HK-2 (cell line): Measurements from ENCODE around the gene CTTN.
A peak's percentile ranks its signal among the peaks of the same experiment; 100 is the strongest.
"Not testable (repeated sequence)": the region's sequence is repeated elsewhere in the genome, so short reads cannot be mapped to it uniquely, and the experiment has no call there.

Experiments used
- DNase-seq: peaks from one replicate; pipeline ENCODE4 v3.0.0-alpha.2; 2018; ENCODE audit not compliant: unreplicated experiment

CTTN gene

DNA sequence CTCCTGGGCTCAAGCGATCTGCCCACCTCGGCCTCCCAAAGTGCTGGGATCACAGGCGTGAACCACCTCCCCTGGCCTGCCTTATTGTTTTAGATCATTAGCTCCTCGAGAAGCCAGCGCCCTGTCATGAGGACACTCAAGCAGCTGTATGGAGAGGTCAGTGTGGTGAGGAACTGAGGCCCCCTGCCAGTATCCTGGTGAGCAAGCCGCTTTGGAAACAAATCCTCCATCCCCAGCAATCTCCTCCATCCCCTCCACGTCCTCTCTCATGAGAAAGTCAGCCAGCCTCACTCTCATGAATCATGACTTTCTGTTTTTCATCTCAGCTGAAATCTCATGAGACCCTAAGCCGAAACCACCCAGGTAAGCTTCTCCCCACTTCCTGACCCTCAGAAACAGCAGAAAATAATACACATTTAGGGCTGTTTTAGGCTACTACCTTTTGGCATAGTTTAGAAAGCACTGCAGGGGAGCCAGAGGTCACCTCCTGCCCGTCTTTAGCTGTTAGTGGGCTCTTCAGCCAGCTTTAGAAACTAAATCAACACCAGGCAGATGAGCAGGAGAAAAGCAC is 56.0 kb downstream of the CTTN start:
- DNase-seq, result no peak

DNA sequence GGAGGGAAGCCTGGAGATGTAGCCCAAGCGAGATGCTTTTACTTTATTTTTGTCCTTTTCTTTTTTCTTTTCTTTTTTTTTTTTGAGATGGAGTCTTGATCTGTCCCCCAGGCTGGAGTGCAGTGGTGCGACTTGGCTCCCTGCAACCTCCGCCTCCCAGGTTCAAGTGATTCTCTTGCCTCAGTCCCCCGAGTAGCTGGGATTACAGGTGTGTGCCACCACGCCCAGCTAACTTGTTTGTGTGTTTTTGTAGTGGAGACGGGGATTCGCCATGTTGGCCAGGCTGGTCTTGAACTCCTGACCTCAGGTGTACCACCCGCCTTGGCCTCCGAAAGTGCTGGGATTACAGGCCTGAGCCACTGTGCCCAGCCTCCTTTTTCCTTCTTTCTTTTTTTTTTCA is 56.5 kb downstream of the CTTN start:
- not testable (repeated sequence) for DNase-seq

DNA sequence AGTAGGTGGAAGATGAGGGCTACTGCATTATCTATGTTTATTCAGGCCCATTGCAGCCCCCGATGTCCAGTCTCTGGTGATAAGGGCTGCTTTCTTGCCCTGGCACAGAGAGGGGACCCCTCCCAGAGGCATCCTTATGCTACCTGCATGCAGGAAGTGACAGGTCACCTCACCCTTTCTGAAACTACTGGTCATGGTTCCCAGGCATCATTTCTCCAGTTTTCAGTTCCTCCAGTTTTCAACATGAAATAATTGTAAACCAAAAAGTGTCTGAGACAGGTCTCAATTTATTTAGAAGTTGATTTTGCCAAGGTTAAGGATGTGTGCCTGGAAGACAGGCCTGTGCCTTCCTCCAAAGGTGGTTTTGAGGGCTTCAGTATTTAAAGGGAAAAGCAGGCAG is 57.0 kb downstream of the CTTN start:
- no peak for DNase-seq

DNA sequence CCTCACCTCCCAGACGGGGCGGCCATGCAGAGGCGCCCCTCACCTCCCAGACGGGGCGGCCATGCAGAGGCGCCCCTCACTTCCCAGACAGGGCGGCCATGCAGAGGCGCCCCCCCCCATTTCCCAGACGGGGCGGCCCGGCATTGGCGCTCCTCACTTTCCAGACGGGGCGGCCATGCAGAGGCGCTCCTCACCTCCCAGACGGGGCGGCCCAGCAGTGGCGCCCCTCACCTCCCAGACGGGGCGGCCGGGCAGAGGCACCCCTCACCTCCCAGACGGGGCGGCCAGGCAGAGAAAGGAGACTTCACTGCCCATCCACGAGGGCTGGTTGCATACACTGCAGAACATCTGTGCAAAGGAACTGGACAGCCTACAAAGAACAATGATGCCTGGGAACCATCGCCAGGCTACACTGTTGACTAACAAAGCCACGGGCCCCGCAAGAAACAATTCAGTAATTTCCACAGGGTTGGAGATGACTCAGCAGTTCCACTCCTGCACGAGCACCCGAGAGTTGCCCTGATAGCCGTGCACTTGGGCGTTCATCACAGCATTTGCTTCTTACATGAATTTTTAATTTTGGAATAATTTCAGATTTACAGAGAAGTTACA is 58.7 kb downstream of the CTTN start:
- no peak for DNase-seq

DNA sequence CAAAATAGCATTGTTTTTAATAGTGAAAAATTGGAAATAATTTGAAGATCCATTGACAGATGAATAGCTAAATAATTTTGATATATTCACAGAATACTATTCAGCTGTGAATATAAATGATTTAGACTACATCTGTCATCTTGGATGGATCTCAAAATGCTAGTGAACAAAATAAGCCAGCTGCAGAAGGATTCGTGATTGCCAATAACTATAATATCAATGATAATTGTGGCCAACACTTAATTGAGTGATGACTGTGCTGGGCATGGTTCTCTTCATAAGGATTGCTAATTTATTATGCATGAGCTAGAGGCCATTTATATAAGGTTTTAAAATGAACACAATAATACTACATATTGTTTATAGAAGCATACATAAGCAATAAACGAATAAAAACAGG is 60.4 kb downstream of the CTTN start:
- DNase-seq, result no peak

DNA sequence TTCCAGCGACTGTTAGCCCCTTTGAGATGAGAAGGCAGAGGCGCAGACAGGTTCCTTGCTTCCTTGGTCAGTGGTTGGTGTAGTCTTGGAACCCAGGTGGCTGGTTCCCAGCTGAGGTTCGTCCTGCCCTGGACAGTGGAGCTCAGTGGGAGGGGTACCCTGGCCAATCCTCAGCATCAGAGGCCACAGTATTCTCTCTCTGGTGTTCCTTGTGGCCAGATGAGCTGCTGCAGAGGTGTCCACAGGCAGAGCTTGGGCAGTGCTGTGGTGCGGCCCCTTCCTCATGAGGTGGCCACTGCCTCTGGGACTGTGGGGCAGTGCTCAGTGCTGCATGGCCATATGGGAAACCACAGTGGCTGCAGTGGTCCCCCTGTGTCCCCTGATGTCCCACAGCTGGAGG is 61.8 kb downstream of the CTTN start:
- no peak for DNase-seq

DNA sequence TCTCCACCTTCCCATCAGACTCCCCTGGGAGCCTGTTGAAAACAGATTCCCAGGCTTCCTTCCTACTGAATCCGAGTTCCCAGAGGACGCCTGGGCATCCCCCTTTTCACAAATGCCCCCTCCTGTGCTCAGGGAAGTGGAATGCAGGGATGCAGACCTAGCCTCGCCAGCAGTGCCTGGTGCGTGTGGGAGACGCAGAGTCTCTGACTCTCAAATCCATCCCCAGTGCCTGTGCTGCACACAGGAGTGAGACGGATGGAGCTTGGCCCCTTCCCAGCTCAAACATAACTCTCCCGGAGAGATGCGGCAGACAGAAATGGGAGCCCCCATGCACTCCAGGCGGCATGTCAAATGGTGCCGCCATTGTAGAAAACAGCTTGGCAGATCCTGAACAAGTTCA is 62.6 kb downstream of the CTTN start:
- no peak for DNase-seq

DNA sequence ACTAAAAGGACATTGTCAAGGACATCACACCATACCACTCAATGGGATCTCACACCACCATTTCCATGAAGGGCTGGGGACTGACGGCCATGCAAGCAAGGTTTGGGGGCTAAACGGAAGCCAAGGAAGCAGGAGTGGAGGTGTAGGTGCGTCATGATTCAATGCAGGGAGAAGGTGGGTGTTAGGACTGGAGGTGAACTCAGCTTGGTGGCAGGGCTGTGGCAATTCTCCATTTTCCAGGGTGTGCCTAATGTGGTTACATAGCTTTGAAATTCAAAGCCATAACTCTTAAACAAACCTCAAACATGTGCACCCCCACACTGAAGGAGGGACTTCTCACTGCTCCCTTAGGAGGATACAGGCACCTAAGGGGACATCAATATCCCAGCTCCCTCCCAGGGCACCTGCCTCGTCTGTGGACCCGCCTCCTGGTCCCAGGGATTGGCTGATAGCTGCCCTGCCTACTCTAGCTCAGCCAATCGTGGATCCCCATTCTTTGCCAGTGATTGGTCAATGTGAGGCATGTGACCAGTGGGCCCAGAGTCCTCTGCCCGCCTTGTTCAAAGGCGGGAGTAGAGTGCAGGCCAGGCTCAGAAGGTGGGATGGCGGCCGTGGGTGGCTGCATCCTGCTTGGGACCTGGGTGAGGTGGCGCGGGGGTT is 64.6 kb downstream of the CTTN start:
- DNase-seq, result no peak

DNA sequence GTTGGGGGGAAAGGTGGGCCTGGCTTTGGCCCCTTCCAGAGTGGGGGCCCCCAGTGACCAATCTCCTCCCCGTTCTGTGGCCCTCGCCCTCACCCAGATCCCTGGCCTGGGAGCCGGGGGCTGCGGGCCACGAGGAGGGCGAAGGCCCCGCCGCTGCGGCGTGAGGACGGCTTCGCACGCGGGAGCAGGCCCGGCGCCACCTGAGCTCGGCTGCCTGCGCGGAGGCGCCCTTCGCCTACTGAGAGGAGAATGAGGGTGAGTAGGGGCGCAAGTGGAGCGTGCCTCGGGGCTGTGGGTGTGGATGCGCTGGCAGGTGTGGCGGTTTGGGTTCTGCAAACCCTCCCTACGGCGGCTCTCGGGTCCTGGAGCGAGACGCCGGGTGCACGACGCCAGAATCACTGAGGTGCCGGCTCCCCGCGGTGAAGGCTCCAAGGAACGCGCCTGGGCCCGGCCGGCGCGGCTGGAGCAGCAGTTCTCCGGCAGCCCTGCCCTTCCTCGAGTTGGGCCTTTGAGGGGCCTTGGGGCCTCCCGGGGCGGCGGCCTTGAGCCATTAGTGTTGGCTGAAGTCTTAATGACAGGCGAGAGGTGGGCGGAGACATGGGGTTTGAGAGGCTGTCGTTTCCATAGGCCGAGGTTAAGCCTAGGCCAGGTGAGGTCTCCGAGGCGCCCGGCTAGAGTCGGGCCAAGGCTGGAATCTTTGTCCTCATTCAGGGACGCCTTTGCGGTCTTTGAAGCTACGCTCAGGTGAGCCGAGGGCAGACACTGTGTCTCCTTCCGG is 65.3 kb downstream of the CTTN start:
- DNase-seq, result no peak

DNA sequence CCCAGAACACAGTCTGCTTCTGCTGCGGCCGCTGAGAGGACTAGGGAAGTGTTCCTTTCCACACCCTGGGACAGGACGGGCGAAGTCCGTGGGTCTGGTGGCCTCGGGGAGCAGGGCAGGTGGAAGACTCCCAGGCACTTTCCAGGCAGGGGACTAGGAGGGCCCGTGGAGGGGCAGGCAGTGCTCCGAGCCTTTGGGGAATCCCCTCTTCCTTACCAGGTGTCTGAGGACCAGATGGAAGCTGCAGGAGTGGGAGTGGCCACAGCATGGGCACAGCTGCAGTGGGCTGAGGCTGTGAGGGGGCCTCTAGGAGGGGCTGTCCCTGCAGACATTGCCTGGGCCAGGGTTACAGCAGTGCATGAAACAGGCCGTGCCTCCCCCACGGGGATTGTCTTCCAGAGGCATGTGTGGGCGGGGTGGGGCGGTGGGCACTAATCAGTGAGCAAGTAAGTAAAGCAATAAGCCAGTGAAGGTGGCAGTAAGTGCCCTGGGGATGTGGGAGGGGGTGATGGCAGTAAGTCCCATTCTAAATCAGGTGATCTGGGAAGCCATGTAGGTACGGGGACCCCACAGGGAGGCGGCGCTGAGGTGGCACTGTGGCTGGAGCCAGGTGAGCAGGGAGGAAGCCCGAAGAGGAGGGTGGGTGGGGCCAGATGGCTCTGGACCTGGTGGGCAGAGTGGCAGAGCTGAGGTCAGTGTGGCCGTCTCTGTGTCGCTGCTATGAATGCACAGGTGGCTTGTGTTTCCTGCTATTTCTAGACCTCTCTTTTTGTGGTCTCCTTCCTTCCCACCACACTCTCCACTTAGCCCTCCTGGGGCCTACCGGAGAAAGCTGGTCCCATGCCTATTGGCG is 66.4 kb downstream of the CTTN start:
- DNase-seq, result no peak

DNA sequence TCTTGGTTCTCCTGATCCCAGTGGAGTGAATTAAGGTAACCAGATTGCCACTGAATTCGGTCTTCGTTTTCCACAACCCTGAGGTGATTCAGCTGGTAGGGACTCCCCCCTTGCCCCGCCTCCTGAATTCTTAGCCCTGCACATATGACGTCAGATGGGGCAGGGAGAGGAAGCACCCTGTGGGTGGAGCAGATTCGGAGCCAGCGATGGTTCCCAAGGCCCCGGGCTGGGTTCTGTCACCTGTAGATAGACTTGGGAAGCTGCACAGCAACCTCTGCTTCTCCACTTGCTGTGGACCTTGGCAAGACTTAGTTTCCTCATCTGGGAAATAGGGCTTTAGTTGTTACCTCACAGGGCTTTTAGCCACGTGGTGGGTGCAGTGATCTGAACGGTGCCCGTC is 67.8 kb downstream of the CTTN start:
- DNase-seq, result no peak

DNA sequence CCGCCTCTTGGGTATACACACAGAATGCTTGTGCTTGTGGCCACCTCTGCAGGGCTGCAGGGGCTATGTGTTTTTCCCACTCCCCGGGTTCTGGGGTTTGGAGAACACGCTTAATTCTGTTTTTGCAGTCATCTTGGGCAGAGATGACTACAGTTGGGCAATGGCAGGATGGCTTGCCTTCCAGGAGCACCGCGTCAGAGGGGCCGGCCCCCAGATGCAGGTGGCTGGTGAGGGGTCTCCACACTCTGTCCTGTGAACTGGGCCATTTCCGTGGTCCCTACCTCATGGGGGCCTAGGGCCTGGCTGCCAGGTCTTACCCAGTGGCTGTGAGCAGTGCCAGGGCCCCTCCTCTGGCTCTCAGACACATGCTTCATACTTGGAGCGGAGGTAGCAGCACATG is 68.3 kb downstream of the CTTN start:
- DNase-seq, result no peak

DNA sequence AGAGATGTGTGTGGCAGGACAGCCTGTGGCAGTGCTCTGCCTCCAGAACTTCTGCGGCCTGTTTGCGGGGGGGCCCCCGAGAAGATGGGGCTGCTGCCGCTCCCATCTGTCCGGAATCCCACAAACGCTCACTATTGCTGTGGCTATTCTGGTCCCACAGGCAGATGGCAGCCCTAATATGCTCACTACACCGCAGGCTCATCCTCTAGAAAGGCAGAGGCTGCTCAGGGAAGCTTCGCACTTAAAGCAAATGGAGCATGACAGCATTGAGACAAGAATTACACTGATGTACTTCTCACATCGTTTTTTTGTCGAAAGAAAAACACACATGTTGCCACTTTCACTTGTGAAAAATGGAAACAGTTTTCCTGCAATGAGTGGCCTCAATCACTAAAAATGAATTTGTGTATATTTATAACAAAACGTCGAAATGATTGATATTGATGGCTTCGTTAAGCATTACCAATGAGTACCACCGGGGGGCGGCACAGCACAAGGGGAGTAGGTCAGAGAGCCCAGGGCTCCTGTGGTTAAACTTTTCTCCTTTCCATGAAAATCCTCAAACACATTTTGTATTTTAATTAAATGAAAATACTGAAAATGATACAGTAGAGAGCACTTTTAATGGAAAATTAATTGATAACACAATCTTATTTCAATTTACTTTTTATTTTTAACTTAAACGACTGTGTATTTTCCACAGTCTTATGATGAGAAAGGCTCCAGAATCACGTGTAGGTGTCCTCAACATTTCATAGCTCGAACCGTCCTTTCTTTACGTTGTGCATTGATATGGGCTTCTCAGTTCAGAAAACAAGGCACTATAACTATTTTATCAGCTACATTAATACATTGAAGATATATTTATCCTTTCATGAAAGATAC is 69.1 kb downstream of the CTTN start:
- DNase-seq, result peak; percentile 44

DNA sequence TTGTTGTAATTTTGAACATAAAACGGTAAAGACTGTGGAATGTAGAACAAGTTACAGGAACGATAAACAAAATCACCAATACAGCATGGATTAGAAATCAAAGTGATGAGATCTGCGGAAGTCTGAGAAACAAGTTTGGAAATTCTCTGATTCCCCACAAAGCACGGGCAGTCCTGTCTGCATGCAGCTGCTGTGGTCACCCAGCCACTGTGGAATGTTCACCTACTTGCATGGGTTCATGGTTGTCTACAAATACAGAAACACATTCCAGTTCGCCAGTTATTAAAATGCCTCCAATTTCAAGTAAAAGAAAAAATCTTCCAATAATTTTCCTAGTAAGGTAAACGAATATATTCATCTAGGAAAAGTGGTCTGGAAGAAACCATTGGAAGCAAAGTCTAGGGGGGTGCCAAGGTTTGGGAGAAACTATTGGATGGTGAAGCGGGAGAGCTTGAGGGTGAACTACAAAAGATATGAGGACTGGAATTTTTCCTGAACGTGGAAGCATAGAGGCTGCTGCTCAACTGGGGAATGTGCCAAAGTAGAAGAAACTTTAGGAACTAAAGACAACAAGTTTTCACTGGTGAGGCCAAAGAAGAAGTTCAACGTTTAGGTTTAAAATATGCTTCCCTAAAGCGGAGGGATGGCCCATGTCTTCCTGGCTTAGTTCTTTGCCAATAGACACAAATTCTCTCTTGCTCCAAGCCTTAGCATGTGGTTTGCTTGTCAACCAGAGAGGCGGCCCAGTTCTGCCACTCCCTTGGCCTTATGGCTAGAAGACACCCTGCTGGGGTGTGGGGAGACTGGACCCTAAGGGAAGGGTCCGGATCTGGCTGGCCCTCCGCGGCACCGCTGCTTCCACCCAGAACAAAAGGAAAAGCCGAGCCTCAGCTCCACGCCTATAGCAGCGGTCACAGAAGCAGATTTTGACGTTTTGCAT is 70.2 kb downstream of the CTTN start:
- no peak for DNase-seq

DNA sequence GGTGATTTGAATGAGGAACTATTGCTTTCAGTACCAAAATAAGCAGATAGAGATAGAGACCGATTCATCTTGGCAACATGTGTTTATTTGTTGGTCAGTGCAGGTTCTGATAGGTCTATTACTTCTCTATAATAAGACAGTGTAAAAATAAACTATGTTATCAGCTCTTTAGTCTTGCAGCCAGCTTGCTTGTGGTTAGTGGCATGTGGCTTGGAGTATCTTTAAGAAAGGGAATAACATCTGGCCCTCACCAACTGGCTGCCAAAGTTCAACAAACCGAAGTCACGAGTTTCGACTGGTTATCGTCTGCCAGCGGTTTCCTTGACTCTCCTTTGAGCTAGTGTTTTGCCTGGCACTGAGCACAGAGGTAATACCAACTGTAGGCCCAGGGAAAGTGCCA is 71.8 kb downstream of the CTTN start:
- DNase-seq, result no peak

DNA sequence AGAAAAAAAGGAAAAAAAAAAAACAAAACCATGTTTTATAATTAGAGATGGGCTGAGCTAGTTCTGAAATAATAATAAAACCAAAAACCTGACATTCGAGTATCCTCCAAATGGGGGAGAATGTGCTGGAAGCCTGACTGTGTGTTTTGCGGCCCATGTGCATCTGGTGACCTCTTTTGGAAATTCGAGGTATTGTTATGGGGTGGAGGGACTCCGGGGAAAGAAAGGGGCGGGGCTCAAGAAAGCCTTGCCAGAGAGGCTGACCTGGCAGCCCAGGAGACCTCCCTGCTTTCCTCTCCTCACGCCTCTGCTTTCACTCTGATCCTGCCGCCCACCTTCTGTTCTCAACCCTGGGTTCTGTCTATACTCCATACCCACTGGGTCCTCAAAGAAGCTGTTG is 72.9 kb downstream of the CTTN start:
- no peak for DNase-seq

DNA sequence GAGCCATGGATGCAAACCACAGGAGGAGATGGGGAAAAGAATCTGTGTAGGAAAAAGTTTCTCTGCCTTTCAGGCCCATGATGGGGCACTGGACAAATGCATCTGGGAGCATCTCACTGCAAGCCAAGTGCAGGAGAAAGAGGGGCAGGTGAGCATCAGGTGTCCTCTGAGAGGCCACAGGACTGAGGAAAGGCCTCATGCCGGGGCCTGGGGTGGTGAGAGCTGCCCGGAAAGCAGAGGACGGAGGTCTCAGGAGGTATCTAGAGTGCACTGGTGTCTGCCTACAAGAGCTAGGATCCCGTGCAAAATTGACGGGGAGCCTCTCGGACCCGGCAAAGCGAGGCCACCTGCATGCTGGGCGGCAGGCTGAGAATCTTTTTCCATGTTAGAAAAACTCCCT is 73.9 kb downstream of the CTTN start:
- no peak for DNase-seq

DNA sequence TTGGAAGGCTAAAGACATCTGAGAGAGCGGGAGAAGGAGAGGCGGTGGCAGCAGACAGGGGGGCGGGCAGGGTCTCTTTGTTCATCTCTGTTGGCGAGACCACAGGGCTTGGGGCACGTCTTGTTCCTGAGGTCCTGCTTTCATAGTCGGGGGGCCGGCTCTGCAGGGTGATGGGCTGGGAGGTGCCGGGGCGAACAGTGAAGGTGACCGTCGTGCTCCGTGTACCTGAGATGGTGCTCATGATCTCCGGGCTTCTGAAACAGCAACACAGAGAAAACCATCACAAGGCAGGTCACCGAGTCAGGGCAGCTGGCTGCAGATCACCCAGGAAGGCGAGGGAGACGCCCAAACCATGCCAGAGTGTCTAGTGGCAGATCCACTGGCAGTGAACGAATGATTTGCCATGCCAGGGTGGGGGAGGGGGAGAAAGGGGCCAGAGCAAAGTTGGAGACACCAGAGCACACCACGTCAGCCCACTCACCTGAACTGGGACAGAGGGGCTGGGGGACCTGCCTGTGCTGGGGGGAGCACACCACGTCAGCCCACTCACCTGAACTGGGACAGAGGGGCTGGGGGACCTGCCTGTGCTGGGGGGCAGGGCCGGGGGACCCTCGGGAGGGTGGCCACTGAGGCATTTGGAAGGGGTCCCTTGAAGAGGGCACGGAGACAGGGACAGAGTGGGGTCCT is 75.0 kb downstream of the CTTN start:
- no peak for DNase-seq
